HCT116 (cell line): ENCODE measurements around the gene HNRNPAB. TPM values are rescaled to one million over a fixed set of nuclear protein-coding genes. Genes with fewer than 3 reads are reported as not detected.

Experiments used
- ATAC-seq: fragments of 200-7000 bp; cut with Tn5 transposase; 2 replicates; pipeline ENCODE4 v1.9.1; 2020; ENCODE audit warnings: mild to moderate bottlenecking, moderate library complexity
- BruUV-seq: library from RNA; stranded (reverse); fragments of 400-500 nt; replicated peaks from 2 replicates; lab custom pipeline; 2021; lab: Mats Ljungman, UMichigan
- CTCF ChIA-PET: fragments of 300-600 bp; sonication (Branson Sonifier 250); formaldehyde crosslinking; loops from one replicate; lab custom pipeline; 2021; ENCODE audit warnings: antibody characterized with exemption; lab: Charles Lee
- POLR2A ChIA-PET: fragments of 300-600, 350-600 bp; sonication (Branson Sonifier 250); formaldehyde crosslinking; loops from one replicate; lab custom pipeline; 2021; ENCODE audit warnings: antibody characterized with exemption; lab: Charles Lee
- RAD21 ChIA-PET, 2 experiments: fragments of 300-600 bp; sonication (Branson Sonifier 250); formaldehyde crosslinking; loops; one replicate each; lab custom pipeline; 2023; ENCODE audit warnings: low total read pairs in 2 of 2; ENCODE audit not compliant: uncharacterized antibody in 2 of 2, unreplicated experiment in 2 of 2, low non-redundant PET in 1 of 2; lab: Charles Lee
- DNase-seq: peaks from one replicate; pipeline ENCODE4 v3.0.0-alpha.2; 2010; ENCODE audit warnings: low read depth, low spot score
- H2AFZ ChIP-seq: fragments of 200-600 bp; shearing (Covaris generic), sonication (generic); 2 replicates; pipeline ENCODE4 v1.6.1; 2017; ENCODE audit warnings: low read depth, mixed run types, mixed read lengths, antibody characterized with exemption, low read length; ENCODE audit not compliant: poor library complexity, severe bottlenecking
- H3K27ac ChIP-seq: 2 replicates; pipeline ENCODE4 v1.5.1; 2012; ENCODE audit warnings: low read depth, low read length
- H3K27me3 ChIP-seq: fragments of 200-600 bp; sonication (generic); 2 replicates; pipeline ENCODE4 v1.6.1; 2016; ENCODE audit warnings: mixed run types, low read length, mixed read lengths; ENCODE audit not compliant: insufficient read depth
- H3K36me3 ChIP-seq, 2 experiments: fragments of 200-500 bp in 1 of 2; fragments of 200-600 bp in 1 of 2; sonication (Bioruptor generic) in 1 of 2; sonication (generic) in 1 of 2; 2 replicates each; pipeline versions ENCODE4 v1.5.1 to v1.6.1; 2014 to 2016; ENCODE audit warnings: low read length in 2 of 2, inconsistent platforms in 1 of 2, mixed read lengths in 1 of 2, mixed run types in 1 of 2; ENCODE audit not compliant: insufficient read depth in 2 of 2, control insufficient read depth in 1 of 2
- H3K4me1 ChIP-seq, 2 experiments: fragments of 200-600 bp in 1 of 2; sonication (generic) in 1 of 2; 2 replicates each; pipeline versions ENCODE4 v1.5.1 to v1.6.1; 2012 to 2017; ENCODE audit warnings: low read length in 2 of 2, inconsistent platforms in 1 of 2, mild to moderate bottlenecking in 1 of 2, mixed read lengths in 1 of 2, mixed run types in 1 of 2, moderate library complexity in 1 of 2; ENCODE audit not compliant: insufficient read depth in 2 of 2, control insufficient read depth in 1 of 2
- H3K4me2 ChIP-seq: fragments of 200-600 bp; sonication (generic); 2 replicates; pipeline ENCODE4 v1.6.1; 2017; ENCODE audit warnings: mixed run types, low read length, mixed read lengths
- H3K4me3 ChIP-seq, 2 experiments: fragments of 200-600 bp in 1 of 2; sonication (generic) in 1 of 2; replicated peaks in 1 of 2; 2 replicates each; pipeline ENCODE4 v1.5.1; 2011 to 2016; ENCODE audit warnings: low read length in 2 of 2, control low read depth in 1 of 2, low read depth in 1 of 2, mild to moderate bottlenecking in 1 of 2, mixed read lengths in 1 of 2, mixed run types in 1 of 2
- H3K79me2 ChIP-seq: fragments of 200-600 bp; sonication (generic); 2 replicates; pipeline ENCODE4 v1.6.1; 2017; ENCODE audit warnings: mild to moderate bottlenecking, mixed run types, low read length, moderate library complexity, mixed read lengths; ENCODE audit not compliant: insufficient read depth
- H3K9ac ChIP-seq: fragments of 200-600 bp; sonication (generic); 2 replicates; pipeline ENCODE4 v1.6.1; 2016; ENCODE audit warnings: low read length, mixed read lengths
- H3K9me2 ChIP-seq: fragments of 200-600 bp; sonication (generic), shearing (Covaris generic); 2 replicates; pipeline ENCODE4 v1.6.1; 2017; ENCODE audit warnings: mixed run types, mild to moderate bottlenecking, moderate library complexity; ENCODE audit not compliant: insufficient read depth
- H3K9me3 ChIP-seq, 2 experiments: fragments of 200-500 bp in 1 of 2; fragments of 200-600 bp in 1 of 2; sonication (Bioruptor generic) in 1 of 2; sonication (generic) in 1 of 2; 2 replicates each; pipeline ENCODE4 v1.6.1; 2014 to 2017; ENCODE audit warnings: low read length in 2 of 2, mixed read lengths in 2 of 2, inconsistent platforms in 1 of 2, low read depth in 1 of 2, mild to moderate bottlenecking in 1 of 2, mixed run types in 1 of 2, moderate library complexity in 1 of 2; ENCODE audit not compliant: control insufficient read depth in 1 of 2, insufficient read depth in 1 of 2
- H4K20me1 ChIP-seq: fragments of 200-600 bp; sonication (generic), shearing (Covaris generic); 2 replicates; pipeline ENCODE4 v1.6.1; 2017; ENCODE audit warnings: mixed run types, mild to moderate bottlenecking, moderate library complexity; ENCODE audit not compliant: insufficient read depth
- ATF3 ChIP-seq: IDR thresholded peaks from 2 replicates; pipeline ENCODE4 v1.6.1; 2012
- CBX3 ChIP-seq: IDR thresholded peaks from 2 replicates; pipeline ENCODE4 v1.6.1; 2012; ENCODE audit warnings: low read depth
- CEBPB ChIP-seq: IDR thresholded peaks from 2 replicates; pipeline ENCODE4 v1.6.1; 2012; ENCODE audit warnings: low read depth
- EGR1 ChIP-seq: IDR thresholded peaks from 2 replicates; pipeline ENCODE4 v1.6.1; 2012; ENCODE audit warnings: low read depth
- EZH2 ChIP-seq: fragments of 200-600 bp; sonication (generic); IDR thresholded peaks from 2 replicates; pipeline ENCODE4 v1.6.1; 2017; ENCODE audit warnings: antibody characterized with exemption, mixed run types
- EZH2phosphoT487 ChIP-seq: fragments of 200-600 bp; IDR thresholded peaks from 2 replicates; pipeline ENCODE4 v1.6.1; 2018; ENCODE audit warnings: antibody characterized with exemption, borderline replicate concordance
- FOSL1 ChIP-seq: IDR thresholded peaks from 2 replicates; pipeline ENCODE4 v1.6.1; 2012; ENCODE audit warnings: low read depth
- JUND ChIP-seq: IDR thresholded peaks from 2 replicates; pipeline ENCODE4 v1.6.1; 2012
- RAD21 ChIP-seq: IDR thresholded peaks from 2 replicates; pipeline ENCODE4 v1.6.1; 2012; ENCODE audit warnings: low read depth, mild to moderate bottlenecking
- REST ChIP-seq: IDR thresholded peaks from 2 replicates; pipeline ENCODE4 v1.6.1; 2012; ENCODE audit warnings: low read depth
- SIN3A ChIP-seq: IDR thresholded peaks from 2 replicates; pipeline ENCODE4 v1.6.1; 2012; ENCODE audit warnings: low read depth
- SP1 ChIP-seq: IDR thresholded peaks from 2 replicates; pipeline ENCODE4 v1.6.1; 2012; ENCODE audit warnings: low read depth
- SRF ChIP-seq: IDR thresholded peaks from 2 replicates; pipeline ENCODE4 v1.6.1; 2012; ENCODE audit warnings: low read depth
- YY1 ChIP-seq: IDR thresholded peaks from 2 replicates; pipeline ENCODE4 v1.6.1; 2011; ENCODE audit warnings: low read length, low read depth, moderate library complexity, mild to moderate bottlenecking; ENCODE audit not compliant: insufficient replicate concordance; ENCODE audit errors: extremely low read depth
- ZFX ChIP-seq: fragments of 450-650 bp; IDR thresholded peaks from 2 replicates; pipeline ENCODE4 v1.6.1; 2017
- ZNF274 ChIP-seq: fragments of 200-500 bp; sonication (Bioruptor generic); IDR thresholded peaks from 2 replicates; pipeline ENCODE4 v1.6.1; 2014; ENCODE audit warnings: mild to moderate bottlenecking, low read depth, low read length, inconsistent platforms
- intact Hi-C: fragments of 100-400 bp; cut with micrococcal nuclease; formaldehyde crosslinking; loops from 2 replicates; pipeline ENCODE4 v1.10.0; 2022
- total RNA-seq: library from RNA; stranded (reverse); gene quantifications from one replicate; pipeline ENCODE4 v1.2.1, GENCODE V29; 2021; ENCODE audit not compliant: unreplicated experiment
- TF ChIP-seq, protein P1 (sequence below), 3 experiments: fragments of 200-600 bp in 1 of 3; sonication (generic) in 1 of 3; IDR thresholded peaks in 2 of 3; conservative IDR thresholded peaks in 1 of 3; 2 replicates each; pipeline ENCODE4 v1.5.1; 2012 to 2017; ENCODE audit warnings: low read depth in 2 of 3, low read length in 2 of 3, antibody characterized with exemption in 1 of 3, borderline replicate concordance in 1 of 3, control low read depth in 1 of 3, mild to moderate bottlenecking in 1 of 3, mixed read lengths in 1 of 3, mixed run types in 1 of 3, moderate library complexity in 1 of 3; ENCODE audit not compliant: insufficient read depth in 1 of 3
- TF ChIP-seq, protein P2 (sequence below): IDR thresholded peaks from 2 replicates; pipeline ENCODE4 v1.6.1; 2012
- TF ChIP-seq, protein P3 (sequence below): IDR thresholded peaks from 2 replicates; pipeline ENCODE4 v1.6.1; 2011; ENCODE audit warnings: mild to moderate bottlenecking, low read length, moderate library complexity; ENCODE audit not compliant: insufficient replicate concordance; ENCODE audit errors: extremely low read depth

HNRNPAB gene
- total RNA-seq, 1 experiment from 2014 or later: 273 TPM

GRCh38 chr5:178198706-178199105 lies 5.6 kb upstream of the HNRNPAB start:
- no TSS peak for BruUV-seq
- H3K4me2 ChIP-seq: no peak overlapping the region

More at GRCh38 chr5:178198706-178199105, 5.6 kb upstream of the HNRNPAB start:
- H2AFZ ChIP-seq: no peak overlapping the region
- H3K9me2 ChIP-seq: no peaks in the 10 kb centered on the region
- TF ChIP-seq EZH2phosphoT487 (no peak), ZNF274 (no peak), RAD21 (no peak), SRF (no peak), FOSL1 (no peak), REST (no peak), CBX3 (no peak), CEBPB (no peak), ATF3 (no peak), EGR1 (no peak), JUND (no peak), EZH2 (no peak), SIN3A (no peak), SP1 (no peak), YY1 (no peak), ZFX (no peak)
- TF ChIP-seq, protein P1, sequence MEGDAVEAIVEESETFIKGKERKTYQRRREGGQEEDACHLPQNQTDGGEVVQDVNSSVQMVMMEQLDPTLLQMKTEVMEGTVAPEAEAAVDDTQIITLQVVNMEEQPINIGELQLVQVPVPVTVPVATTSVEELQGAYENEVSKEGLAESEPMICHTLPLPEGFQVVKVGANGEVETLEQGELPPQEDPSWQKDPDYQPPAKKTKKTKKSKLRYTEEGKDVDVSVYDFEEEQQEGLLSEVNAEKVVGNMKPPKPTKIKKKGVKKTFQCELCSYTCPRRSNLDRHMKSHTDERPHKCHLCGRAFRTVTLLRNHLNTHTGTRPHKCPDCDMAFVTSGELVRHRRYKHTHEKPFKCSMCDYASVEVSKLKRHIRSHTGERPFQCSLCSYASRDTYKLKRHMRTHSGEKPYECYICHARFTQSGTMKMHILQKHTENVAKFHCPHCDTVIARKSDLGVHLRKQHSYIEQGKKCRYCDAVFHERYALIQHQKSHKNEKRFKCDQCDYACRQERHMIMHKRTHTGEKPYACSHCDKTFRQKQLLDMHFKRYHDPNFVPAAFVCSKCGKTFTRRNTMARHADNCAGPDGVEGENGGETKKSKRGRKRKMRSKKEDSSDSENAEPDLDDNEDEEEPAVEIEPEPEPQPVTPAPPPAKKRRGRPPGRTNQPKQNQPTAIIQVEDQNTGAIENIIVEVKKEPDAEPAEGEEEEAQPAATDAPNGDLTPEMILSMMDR (IDR thresholded peaks at IDR 0.05 in 2 of 3, conservative IDR thresholded peaks at IDR 0.05 in 1 of 3; ENCODE audit: borderline replicate concordance in 1 of 3, insufficient read depth in 1 of 3, low read depth in 2 of 3, low read length in 2 of 3): no peak
- TF ChIP-seq, protein P2, sequence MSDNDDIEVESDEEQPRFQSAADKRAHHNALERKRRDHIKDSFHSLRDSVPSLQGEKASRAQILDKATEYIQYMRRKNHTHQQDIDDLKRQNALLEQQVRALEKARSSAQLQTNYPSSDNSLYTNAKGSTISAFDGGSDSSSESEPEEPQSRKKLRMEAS: no peak
- TF ChIP-seq, protein P3, sequence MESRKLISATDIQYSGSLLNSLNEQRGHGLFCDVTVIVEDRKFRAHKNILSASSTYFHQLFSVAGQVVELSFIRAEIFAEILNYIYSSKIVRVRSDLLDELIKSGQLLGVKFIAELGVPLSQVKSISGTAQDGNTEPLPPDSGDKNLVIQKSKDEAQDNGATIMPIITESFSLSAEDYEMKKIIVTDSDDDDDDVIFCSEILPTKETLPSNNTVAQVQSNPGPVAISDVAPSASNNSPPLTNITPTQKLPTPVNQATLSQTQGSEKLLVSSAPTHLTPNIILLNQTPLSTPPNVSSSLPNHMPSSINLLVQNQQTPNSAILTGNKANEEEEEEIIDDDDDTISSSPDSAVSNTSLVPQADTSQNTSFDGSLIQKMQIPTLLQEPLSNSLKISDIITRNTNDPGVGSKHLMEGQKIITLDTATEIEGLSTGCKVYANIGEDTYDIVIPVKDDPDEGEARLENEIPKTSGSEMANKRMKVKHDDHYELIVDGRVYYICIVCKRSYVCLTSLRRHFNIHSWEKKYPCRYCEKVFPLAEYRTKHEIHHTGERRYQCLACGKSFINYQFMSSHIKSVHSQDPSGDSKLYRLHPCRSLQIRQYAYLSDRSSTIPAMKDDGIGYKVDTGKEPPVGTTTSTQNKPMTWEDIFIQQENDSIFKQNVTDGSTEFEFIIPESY: no peak
- POLR2A ChIA-PET: no interaction called here
- H3K4me1 ChIP-seq: peaks cover 5 to 21% of the 10 kb centered on the region in 2 experiments
- no peak for ATAC-seq
- H4K20me1 ChIP-seq: no peaks in the 10 kb centered on the region
- no peaks in the 10 kb centered on the region for H3K27me3 ChIP-seq
- no peaks in the 10 kb centered on the region for H3K36me3 ChIP-seq
- H3K4me3 ChIP-seq: no peak overlapping the region
- no peak overlapping the region for H3K27ac ChIP-seq
- no peak overlapping the region for H3K9ac ChIP-seq
- CTCF ChIA-PET: no interaction called here
- no peak for DNase-seq
- RAD21 ChIA-PET: no interaction called here
- H3K79me2 ChIP-seq: peaks cover 1% of the 10 kb centered on the region; the same call in 1 of the 2 replicates
- H3K9me3 ChIP-seq: no peaks in the 10 kb centered on the region
- intact Hi-C loops: no loop called here
